Activated CD4-positive, alpha-beta T cell treated with anti-CD3 and anti-CD28 coated beads, Interleukin-2, amount 10 ng/mL, durations not matched to agents 7 days and 5 days (primary cell): Measurements from ENCODE around the gene RNU1-2. TPM values are rescaled to one million over a fixed set of nuclear protein-coding genes. Genes with fewer than 3 reads are reported as not detected.
"Not testable (repeated sequence)": the region's sequence is repeated elsewhere in the genome, so short reads cannot be mapped to it uniquely, and the experiment has no call there.

Experiments
- CTCF ChIA-PET: fragments of 350-600 bp; sonication (Branson Sonifier 250); formaldehyde crosslinking; loops from one replicate; lab custom pipeline; 2021; ENCODE audit warnings: antibody characterized with exemption; lab: Charles Lee
- POLR2A ChIA-PET: fragments of 350-600 bp; sonication (Branson Sonifier 250); formaldehyde crosslinking; loops from one replicate; lab custom pipeline; 2021; ENCODE audit warnings: antibody characterized with exemption; lab: Charles Lee
- DNase-seq: peaks from one replicate; pipeline ENCODE4 v3.0.0-alpha.2; 2020
- H3K27ac Mint-ChIP-seq: one replicate; pipeline ENCODE4 v1.8.0; 2021; ENCODE audit warnings: mild to moderate bottlenecking, moderate library complexity, mixed read lengths
- H3K27me3 Mint-ChIP-seq: one replicate; pipeline ENCODE4 v1.8.0; 2021; ENCODE audit warnings: mixed read lengths
- H3K36me3 Mint-ChIP-seq: one replicate; pipeline ENCODE4 v1.8.0; 2021; ENCODE audit warnings: low read depth, mixed read lengths
- H3K4me1 Mint-ChIP-seq: one replicate; pipeline ENCODE4 v1.8.0; 2021; ENCODE audit warnings: mixed read lengths
- H3K4me3 Mint-ChIP-seq: one replicate; pipeline ENCODE4 v1.8.0; 2021; ENCODE audit warnings: mild to moderate bottlenecking, moderate library complexity, mixed read lengths
- H3K9me3 Mint-ChIP-seq: one replicate; pipeline ENCODE4 v1.8.0; 2021; ENCODE audit warnings: mixed read lengths
- total RNA-seq, 2 experiments: library from RNA; stranded (reverse); gene quantifications; one replicate each; pipeline ENCODE4 v1.2.3, GENCODE V29; 2021

Gene RNU1-2
- total RNA-seq, 2 experiments from 2014 or later: 2,316 to 2,477 TPM

GRCh38 chr1:16927711-16928485, 32.1 kb downstream of the RNU1-2 start:
- H3K27me3 Mint-ChIP-seq: no peaks in the 10 kb centered on the region
- CTCF ChIA-PET: interaction anchor here (0.5 to 0.8 kb wide), 2 partner anchors 9 to 12 kb away, joined by 3 read pairs; no protein-coding TSS in a partner anchor

GRCh38 chr1:16929146-16930041, 33.6 kb downstream of the RNU1-2 start:
- H3K4me1 Mint-ChIP-seq, H3K27me3 Mint-ChIP-seq, POLR2A ChIA-PET, H3K27ac Mint-ChIP-seq, H3K9me3 Mint-ChIP-seq, DNase-seq, H3K4me3 Mint-ChIP-seq, H3K36me3 Mint-ChIP-seq: not testable (repeated sequence)
- CTCF ChIA-PET: interaction anchor here (1.1 kb wide), 1 partner anchor 94 kb away, joined by 3 read pairs; no protein-coding TSS in a partner anchor

More at GRCh38 chr1:16927711-16928485, 32.1 kb downstream of the RNU1-2 start:
- Mint-ChIP-seq H3K4me1 (peaks cover 9% of the 10 kb centered on the region), H3K36me3 (no peaks in the 10 kb centered on the region), H3K9me3 (no peaks in the 10 kb centered on the region), H3K27ac (no peak overlapping the region), H3K4me3 (no peak overlapping the region)
- DNase-seq: no peak
- POLR2A ChIA-PET: no interaction called here

- H3K27ac Mint-ChIP-seq, H3K9me3 Mint-ChIP-seq, H3K36me3 Mint-ChIP-seq, H3K4me1 Mint-ChIP-seq, H3K27me3 Mint-ChIP-seq, DNase-seq, H3K4me3 Mint-ChIP-seq, POLR2A ChIA-PET: not testable (repeated sequence)
- CTCF ChIA-PET: interaction anchor here (0.7 kb wide), 1 partner anchor 92 kb away, joined by 3 read pairs; no protein-coding TSS in a partner anchor
Observed at GRCh38 chr1:16931206-16931934, 35.6 kb downstream of the RNU1-2 start.

DNA sequence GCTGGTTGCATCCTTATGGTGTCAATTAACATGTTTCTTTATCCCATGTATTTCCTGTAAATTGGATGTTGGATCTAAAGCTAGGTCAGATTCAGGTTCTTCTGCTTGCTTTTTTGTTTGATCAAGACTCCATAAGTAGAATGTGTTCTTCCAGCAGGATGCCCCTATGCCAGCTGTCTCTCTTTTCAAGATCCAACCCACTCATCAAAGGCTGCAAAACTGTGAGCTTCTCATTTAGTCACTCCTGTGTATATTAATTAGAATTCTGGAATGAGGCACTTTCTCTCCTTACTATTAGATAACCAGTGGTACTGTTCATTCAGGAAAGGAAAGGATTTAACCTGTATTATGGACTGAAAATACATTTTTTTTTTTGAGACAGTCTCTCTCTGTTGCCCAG, 38.2 kb downstream of the RNU1-2 start:
- POLR2A ChIA-PET, H3K36me3 Mint-ChIP-seq: not testable (repeated sequence)

DNA sequence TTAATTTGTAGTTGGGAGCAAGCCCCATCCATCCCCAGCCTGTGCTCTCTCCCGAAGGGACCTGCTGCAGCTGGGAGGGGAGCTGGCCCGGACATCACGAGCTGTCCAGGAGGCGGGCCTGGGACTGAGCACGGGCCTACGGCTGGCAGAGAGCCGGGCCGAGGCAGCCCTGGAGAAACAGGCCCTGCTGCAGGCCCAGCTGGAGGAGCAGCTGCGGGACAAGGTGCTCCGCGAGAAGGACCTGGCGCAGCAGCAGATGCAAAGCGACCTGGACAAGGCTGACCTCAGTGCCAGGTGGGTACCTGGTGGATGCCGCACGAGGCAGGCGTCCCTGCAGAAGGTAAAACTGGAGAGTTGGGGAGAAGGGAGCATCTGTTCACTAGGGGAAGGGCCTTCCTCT, 40.8 kb downstream of the RNU1-2 start:
- DNase-seq, H3K9me3 Mint-ChIP-seq, H3K27me3 Mint-ChIP-seq, H3K36me3 Mint-ChIP-seq, POLR2A ChIA-PET, H3K4me1 Mint-ChIP-seq, H3K4me3 Mint-ChIP-seq, H3K27ac Mint-ChIP-seq: not testable (repeated sequence)
- CTCF ChIA-PET: interaction anchor here (0.7 to 1.3 kb wide), 2 partner anchors 8 to 11 kb away, joined by 3 to 6 read pairs; no protein-coding TSS in a partner anchor

More for the DNA sequence above, 38.2 kb downstream of the RNU1-2 start:
- not testable (repeated sequence) for DNase-seq, H3K4me1 Mint-ChIP-seq, H3K9me3 Mint-ChIP-seq, H3K4me3 Mint-ChIP-seq, H3K27ac Mint-ChIP-seq, H3K27me3 Mint-ChIP-seq
- CTCF ChIA-PET: interaction anchor here (0.7 kb wide), 1 partner anchor 154 kb away, joined by 3 read pairs; no protein-coding TSS in a partner anchor

- no peaks in the 10 kb centered on the region for H3K36me3 Mint-ChIP-seq
Observed at GRCh38 chr1:16938351-16939321, 42.9 kb downstream of the RNU1-2 start.

DNA sequence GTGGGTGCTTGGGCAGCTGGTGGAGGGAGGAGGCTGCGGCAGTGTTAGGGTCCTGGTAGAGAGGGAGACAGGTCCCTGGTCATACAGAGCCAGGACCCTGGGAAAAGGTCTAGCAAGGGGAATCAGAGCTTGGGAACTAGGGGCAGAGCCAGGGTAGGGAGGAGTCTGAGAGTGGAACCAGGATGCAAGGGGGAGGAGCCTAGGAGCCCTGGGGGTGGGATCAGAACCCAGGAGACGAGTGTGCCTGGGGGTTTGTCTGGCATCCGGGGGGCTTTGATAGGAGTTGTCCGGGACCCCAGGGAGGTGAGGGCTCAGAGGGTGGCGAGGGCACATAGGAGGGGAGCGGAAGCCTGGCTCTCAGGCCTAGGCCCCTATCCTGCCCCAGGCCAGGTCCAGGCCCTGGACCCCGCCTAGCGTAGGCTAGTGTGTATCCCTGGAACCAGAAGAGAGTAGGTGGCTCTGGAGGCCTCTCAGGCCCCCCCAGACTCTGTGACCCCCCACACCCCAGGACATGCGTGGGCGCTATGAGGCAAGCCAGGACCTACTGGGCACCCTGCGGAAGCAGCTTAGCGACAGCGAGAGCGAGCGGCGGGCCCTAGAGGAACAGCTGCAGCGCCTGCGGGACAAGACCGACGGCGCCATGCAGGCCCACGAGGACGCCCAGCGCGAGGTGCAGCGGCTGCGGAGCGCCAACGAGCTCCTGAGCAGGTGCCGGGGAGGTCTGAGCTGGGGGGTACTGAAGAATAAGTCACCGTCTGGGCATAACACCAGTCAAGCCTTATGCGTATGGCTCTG, 43.8 kb downstream of the RNU1-2 start:
- CTCF ChIA-PET, POLR2A ChIA-PET, H3K27me3 Mint-ChIP-seq: not testable (repeated sequence)

More at GRCh38 chr1:16938351-16939321, 42.9 kb downstream of the RNU1-2 start:
- ChIA-PET CTCF (no interaction called here), POLR2A (no interaction called here)
- Mint-ChIP-seq H3K4me1 (no peaks in the 10 kb centered on the region), H3K27me3 (no peaks in the 10 kb centered on the region), H3K4me3 (no peak overlapping the region), H3K9me3 (no peaks in the 10 kb centered on the region), H3K27ac (no peak overlapping the region)
- no peak for DNase-seq

DNA sequence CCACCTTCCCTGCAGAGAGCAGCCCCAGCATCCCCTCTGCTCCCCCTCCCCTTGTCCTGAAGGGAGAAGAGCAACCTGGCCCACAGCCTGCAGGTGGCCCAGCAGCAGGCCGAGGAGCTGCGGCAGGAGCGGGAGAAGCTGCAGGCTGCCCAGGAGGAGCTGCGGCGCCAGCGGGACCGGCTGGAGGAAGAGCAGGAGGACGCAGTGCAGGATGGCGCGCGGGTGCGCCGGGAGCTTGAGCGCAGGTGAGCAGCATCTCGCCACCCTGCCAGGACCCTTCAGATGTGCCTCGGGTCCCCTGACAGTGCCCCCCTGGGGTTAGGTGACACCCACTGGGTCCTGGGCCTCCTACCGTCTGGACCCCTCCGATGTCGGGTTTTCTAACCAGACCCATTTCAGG, 48.3 kb downstream of the RNU1-2 start:
- POLR2A ChIA-PET: no interaction called here
- Mint-ChIP-seq H3K27ac (no peak overlapping the region), H3K36me3 (no peaks in the 10 kb centered on the region), H3K9me3 (no peaks in the 10 kb centered on the region), H3K27me3 (no peaks in the 10 kb centered on the region), H3K4me1 (no peaks in the 10 kb centered on the region), H3K4me3 (no peak overlapping the region)
- DNase-seq: no peak
- CTCF ChIA-PET: no interaction called here

More for the DNA sequence above, 43.8 kb downstream of the RNU1-2 start:
- H3K4me3 Mint-ChIP-seq, DNase-seq, H3K36me3 Mint-ChIP-seq, H3K27ac Mint-ChIP-seq, H3K9me3 Mint-ChIP-seq, H3K4me1 Mint-ChIP-seq: not testable (repeated sequence)

DNA sequence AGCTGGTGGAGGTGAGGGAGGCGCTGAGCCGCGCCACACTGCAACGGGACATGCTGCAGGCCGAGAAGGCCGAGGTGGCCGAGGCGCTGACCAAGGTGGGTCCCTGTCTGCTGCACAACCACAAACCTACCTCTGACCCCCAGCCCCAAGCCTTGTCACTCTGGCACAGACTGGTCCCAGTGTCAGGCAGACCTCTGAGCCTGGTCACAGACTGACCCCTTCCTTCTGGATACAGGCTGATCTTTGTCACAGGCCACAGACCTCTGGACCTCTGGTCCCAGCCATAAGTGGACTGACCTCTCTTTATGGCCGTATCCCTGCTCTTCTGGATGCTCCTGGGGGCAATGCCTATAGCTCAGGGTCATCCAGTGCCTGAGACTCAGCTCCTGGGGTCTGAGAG, 49.7 kb downstream of the RNU1-2 start:
- CTCF ChIA-PET: interaction anchor here (0.6 to 1.7 kb wide), 3 partner anchors 8 to 100 kb away, joined by 3 to 7 read pairs (median 4); no protein-coding TSS in a partner anchor
- not testable (repeated sequence) for H3K36me3 Mint-ChIP-seq

More for the DNA sequence above, 49.7 kb downstream of the RNU1-2 start:
- H3K4me1 Mint-ChIP-seq, POLR2A ChIA-PET, H3K27me3 Mint-ChIP-seq, H3K9me3 Mint-ChIP-seq, DNase-seq, H3K27ac Mint-ChIP-seq, H3K4me3 Mint-ChIP-seq: not testable (repeated sequence)
